ENCODE data around the gene PGAP2. TPM values are rescaled to one million over a fixed set of nuclear protein-coding genes. Genes with fewer than 3 reads are reported as not detected.

Gene PGAP2
- total and polyA plus RNA-seq, 2 of the 4 experiments (the other 2 are of a cell fraction), result 10.6 to 31.3 TPM

DNA sequence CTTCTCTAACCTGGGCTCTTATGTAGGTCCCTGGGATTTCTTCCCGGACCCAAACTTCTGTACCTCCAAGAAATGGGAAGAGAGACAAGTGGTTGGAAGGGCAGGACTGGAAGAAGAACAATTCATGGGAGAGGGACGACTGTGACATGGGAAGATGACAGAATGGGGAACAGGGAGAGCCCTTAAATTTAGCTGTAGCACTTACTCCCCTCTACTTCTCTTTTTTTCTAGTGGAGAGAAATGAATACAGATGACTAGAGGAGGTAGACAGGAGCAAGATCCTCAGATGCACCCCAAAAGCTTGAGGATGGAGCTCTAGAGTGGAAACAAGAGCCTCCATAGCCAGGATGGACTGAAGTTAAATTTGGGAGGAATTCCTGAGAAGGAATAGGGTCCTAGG, 30.1 kb downstream of the PGAP2 start:
- H3K4me3 ChIP-seq (ENCODE audit: insufficient read depth, low read depth, low read length), result no peak overlapping the region
- peaks cover 22% of the 10 kb centered on the region for H3K4me1 ChIP-seq (ENCODE audit: control insufficient read depth, insufficient read depth, low read length)
- H2AK9ac ChIP-seq (replicated peaks; ENCODE audit: low read depth, low read length, poor library complexity), result no peak overlapping the region
- no peak overlapping the region for H2AFZ ChIP-seq (replicated peaks; ENCODE audit: low read length, poor library complexity)
- intact Hi-C loops (cut with micrococcal nuclease) (no loop called here), dilution Hi-C loops (cut with HindIII; ENCODE audit: low sequenced_read_pairs, unreplicated experiment) (no loop called here), in situ Hi-C loops (cut with MboI; ENCODE audit: low sequenced_read_pairs) (no loop called here)
- H2BK20ac ChIP-seq (ENCODE audit: low read depth, low read length), result no peak overlapping the region
- TF ChIP-seq, protein P1, sequence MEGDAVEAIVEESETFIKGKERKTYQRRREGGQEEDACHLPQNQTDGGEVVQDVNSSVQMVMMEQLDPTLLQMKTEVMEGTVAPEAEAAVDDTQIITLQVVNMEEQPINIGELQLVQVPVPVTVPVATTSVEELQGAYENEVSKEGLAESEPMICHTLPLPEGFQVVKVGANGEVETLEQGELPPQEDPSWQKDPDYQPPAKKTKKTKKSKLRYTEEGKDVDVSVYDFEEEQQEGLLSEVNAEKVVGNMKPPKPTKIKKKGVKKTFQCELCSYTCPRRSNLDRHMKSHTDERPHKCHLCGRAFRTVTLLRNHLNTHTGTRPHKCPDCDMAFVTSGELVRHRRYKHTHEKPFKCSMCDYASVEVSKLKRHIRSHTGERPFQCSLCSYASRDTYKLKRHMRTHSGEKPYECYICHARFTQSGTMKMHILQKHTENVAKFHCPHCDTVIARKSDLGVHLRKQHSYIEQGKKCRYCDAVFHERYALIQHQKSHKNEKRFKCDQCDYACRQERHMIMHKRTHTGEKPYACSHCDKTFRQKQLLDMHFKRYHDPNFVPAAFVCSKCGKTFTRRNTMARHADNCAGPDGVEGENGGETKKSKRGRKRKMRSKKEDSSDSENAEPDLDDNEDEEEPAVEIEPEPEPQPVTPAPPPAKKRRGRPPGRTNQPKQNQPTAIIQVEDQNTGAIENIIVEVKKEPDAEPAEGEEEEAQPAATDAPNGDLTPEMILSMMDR (conservative IDR thresholded peaks at IDR 0.05; ENCODE audit: low read depth, low read length), result no peak
- no peak for TF ChIP-seq NFE2L2 (IDR thresholded peaks at IDR 0.05; ENCODE audit: low read depth, low read length)
- no peak overlapping the region for H2BK120ac ChIP-seq (ENCODE audit: low read depth, low read length)
- DNase-seq, result no peak
- POLR2A ChIA-PET (ENCODE audit: unreplicated experiment), result no interaction called here
- peaks cover 43 to 67% of the 10 kb centered on the region in 2 experiments for H3K79me1 ChIP-seq (ENCODE audit: low read depth in 1 of 2, low read length in 2 of 2)
- 0 out of 2 replicates have a peak overlapping the region, but pooled peaks have one; percentile 46 for H3K23ac ChIP-seq (ENCODE audit: low read depth, low read length)
- H4K5ac ChIP-seq (ENCODE audit: low read depth, low read length), result no peak overlapping the region
- no peak overlapping the region for H2BK15ac ChIP-seq (ENCODE audit: low read depth, low read length)
- H3K4ac ChIP-seq (ENCODE audit: low read depth, low read length), result no peak overlapping the region
- no TSS peak for BruUV-seq (replicated peaks)
- CTCF ChIA-PET, result no interaction called here
- no peaks in the 10 kb centered on the region for H3K27me3 ChIP-seq (ENCODE audit: control insufficient read depth, insufficient read depth, low read length)
- no peak overlapping the region for H3K18ac ChIP-seq (ENCODE audit: low read depth, low read length)
- 0 out of 2 replicates have a peak, but pooled peaks cover 2% of the 10 kb centered on the region for H3K36me3 ChIP-seq (ENCODE audit: control insufficient read depth, insufficient read depth, low read length)
- no peak overlapping the region for H2BK5ac ChIP-seq (ENCODE audit: low read depth, low read length, poor library complexity, severe bottlenecking)
- no peaks in the 10 kb centered on the region for H3K9me3 ChIP-seq (ENCODE audit: control insufficient read depth, insufficient read depth, low read length)
- H2AK5ac ChIP-seq (ENCODE audit: low read depth, low read length), result no peak overlapping the region
- no peak overlapping the region for H3K27ac ChIP-seq (ENCODE audit: insufficient read depth, low read length)
- no peak overlapping the region for H4K8ac ChIP-seq (ENCODE audit: low read depth in 2 of 2, low read length in 2 of 2)
- peaks cover 66% of the 10 kb centered on the region for H4K20me1 ChIP-seq (ENCODE audit: insufficient read depth, low read length)
- no peak overlapping the region for H3K56ac ChIP-seq (ENCODE audit: extremely low read depth, insufficient read depth, low read length)
- H4K91ac ChIP-seq (ENCODE audit: insufficient read depth, low read depth, low read length), result no peak overlapping the region
- no peak for ATAC-seq (ENCODE audit: low read depth)
- no CpG with 5 or more reads among the region's 2 CpGs for WGBS, 2 experiments (ENCODE audit: extremely low coverage in 2 of 2, insufficient read length in 1 of 2)
- H3K9me1 ChIP-seq (ENCODE audit: insufficient read depth, low read length), result peaks cover 43% of the 10 kb centered on the region
- no peak overlapping the region for H3K14ac ChIP-seq (replicated peaks; ENCODE audit: low read depth, low read length)
- H3K4me2 ChIP-seq (ENCODE audit: low read depth, low read length), result no peak overlapping the region
- H3K9ac ChIP-seq (ENCODE audit: low read depth, low read length), result no peak overlapping the region
